ENCODE measurements around the gene DPH1. TPM values are rescaled to one million over a fixed set of nuclear protein-coding genes. Genes with fewer than 3 reads are reported as not detected.

DPH1 gene
- polyA plus RNA-seq, 4 donors: 38.6 to 53.0 (median 47.0) TPM

DNA sequence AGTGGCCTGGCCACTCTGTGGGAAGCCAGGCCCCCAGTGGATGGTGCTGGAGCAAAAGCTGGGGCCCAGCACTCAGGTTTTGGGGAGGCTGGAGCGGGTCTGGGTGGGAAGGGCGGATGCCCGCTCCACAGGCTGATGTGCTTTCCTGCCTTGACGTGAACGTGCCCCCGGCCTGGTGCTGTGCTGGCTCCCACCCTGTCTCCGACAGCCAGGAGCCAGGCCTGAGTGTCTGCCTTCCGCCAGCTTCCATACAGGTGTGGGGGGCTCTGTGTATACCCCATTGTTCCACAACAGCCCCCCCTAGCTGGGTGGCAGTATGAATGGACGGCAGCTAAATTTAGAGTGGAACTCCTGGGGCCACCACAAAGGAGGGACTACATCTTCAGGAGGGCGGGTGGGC is 45.0 kb downstream of the DPH1 start:
- DNase-seq (ENCODE audit: low read depth in 4 of 4, low spot score in 3 of 4): no peak

DNA sequence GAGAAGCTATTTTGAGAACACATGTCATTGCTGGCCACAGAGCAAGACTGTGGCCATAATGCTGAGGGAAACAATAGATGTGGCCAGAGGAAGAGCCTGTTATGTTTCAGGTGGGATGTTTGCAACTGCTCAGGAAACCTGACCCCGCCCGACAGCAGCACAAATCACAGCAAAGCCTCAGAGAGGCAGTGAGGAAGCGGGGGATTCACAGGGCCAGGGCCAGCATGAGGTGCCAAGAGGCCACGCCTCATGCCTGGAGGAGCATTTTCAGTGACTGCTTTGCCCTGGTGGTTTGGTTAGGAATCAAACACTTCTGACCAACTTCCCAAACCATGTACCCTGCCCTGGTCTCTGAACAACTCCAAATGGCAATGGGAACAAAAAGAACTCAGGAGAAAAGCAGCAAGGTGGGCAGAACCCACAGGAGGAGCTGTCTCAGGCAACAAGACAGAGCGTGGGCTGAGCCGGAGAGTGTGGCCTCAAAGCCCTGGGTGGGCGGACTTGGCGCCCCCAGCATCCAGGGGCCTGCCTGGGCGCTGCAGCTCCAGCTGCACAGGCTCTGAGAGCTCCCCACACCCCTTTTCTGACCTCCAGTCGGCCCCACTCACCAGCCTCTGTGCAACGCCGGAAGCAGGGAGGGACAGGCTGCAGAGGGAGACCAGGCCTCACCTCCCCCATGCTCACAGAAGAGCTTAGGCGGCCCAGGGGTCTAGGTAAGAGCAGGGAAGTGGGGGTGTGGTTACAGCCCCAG is 45.6 kb downstream of the DPH1 start:
- no peak for DNase-seq (ENCODE audit: low read depth in 4 of 4, low spot score in 3 of 4)

DNA sequence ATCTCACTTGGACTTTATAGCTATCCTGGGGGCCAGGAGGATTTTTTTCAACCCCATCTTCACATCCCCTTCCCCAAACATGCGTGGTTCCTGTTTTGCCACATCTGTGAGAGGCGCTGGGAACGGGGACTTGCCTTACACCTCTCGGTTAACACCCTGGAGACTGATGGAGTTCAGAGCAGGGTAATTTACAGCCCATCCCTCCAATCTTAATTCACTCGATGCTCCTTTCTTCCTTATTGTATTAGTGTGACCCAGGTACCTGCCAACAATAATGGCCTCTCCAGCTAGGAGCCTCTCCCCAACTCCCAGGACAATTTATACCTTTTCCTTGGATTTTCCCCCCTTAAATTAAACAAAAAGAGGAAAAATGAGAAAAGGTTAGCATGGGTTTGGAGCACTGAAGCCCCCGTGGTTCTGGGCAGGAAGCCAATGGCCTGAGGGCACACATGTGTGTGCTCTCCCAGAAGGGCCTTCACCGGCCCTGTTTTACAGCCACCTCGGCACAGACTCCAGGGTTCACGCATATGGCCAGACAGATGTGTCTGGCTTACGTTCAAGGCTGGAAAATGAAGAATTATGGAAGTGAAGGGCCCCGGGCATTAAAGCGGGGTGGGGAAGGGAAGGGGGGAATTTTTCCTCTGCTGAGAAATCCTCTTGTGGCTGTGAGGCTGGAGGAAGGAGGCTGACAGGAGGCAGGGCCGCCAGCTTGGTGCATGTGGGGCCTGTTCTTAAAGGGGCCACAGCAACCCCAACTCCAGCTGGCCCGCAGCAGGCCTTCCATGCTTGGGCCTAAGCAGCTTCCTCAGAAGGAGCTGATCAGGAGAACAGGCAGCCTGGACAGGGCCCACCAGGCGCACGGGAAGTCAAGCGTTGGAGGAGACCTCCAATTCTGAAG is 46.4 kb downstream of the DPH1 start:
- no peak for DNase-seq (ENCODE audit: low read depth in 4 of 4, low spot score in 3 of 4)

DNA sequence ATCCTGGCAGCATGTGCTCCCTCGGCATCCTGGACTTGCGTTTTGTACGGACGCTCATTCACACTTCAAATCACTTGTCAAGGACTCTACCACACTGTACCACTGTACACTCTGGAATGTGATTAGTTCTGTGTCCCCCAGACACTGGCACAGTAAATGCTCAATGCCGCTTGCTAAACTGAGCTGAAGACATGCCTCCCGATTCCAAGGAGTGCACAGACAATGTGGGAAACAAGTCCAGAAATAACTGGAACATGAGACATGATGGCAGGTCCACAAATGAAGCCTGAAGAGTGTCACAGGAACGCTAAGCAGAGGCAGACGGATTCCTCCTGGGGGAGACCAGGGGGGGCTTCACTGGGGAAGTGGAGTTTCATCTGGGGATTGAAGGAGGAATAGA is 47.1 kb downstream of the DPH1 start:
- DNase-seq (ENCODE audit: low read depth in 4 of 4, low spot score in 3 of 4): no peak

DNA sequence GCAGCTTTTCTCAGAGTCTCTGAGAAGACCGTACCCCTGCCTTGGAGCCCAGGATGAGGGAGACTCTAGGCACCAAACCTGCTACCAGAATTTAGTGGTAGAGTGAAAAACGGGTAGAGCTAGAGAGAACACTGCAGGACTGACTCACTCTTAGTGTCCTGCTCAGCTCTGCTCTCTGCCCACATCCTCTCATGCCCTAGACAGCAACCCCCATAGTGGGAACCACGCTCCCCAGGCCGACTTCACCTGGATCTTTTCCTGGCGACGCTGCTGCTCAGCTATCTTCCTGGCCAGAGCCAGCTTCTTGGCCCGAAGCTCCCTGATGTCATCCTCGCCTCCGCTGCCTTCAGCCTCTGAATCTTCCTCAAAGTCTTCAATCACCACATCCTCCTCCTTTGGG is 51.6 kb downstream of the DPH1 start:
- DNase-seq (ENCODE audit: low read depth in 4 of 4, low spot score in 3 of 4): no peak

DNA sequence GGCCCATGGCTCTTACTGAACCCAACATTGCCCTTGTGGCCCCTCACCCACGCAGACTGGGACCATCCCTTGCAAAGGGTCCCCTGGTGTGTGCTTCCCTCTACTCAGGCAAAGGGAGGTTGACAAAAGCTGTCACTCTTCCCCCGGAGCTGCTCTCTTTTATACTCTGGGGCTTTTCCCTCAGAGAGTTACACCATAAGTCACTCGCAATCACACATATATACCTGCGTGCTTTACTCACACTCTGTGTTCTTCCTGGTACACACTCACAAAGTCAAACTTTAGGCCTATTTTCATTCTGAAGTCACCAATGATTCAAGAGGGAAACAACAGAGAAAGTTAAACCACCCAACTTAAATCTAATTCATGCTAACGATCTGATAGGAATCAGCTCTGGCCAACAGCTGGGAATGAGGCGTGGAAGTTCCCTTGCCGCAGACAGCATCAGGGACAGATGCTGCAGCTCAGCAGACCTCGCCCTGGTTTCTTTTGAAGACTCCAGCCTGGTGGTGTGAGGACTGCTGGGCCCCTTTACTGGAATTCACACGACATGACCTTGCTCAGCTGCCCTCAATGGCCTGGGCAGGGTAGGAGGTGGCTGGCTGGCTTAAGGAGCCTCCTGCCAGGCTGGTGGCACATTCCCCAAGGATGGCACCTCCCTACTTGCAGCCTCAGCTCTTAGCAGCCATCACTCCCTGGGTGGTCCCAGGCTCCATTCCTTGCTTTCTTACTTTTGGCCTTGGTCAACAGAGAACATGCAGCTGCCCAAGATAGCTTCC is 52.2 kb downstream of the DPH1 start:
- DNase-seq (ENCODE audit: low read depth in 4 of 4, low spot score in 3 of 4): no peak

DNA sequence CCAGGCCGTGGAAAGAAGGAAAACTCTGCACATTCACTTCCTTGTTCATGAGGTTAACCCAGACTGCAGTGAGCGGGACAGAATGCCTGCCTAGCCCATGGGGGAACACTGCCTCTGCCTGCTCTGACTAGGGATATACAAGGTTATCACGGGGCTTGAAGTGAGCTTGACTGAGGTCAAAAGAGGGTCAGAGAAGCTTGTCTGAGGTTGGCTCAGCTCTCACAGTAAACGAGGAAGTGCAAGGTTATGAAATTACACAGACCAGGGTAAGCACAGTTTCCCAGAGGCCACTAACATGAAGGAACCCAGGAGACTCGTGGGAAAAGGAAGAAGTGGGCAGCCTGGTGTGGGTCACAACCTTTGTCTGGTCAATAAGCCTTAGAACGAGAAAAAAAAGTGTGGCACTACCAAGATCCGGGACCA is 53.7 kb downstream of the DPH1 start:
- DNase-seq (ENCODE audit: low read depth in 4 of 4, low spot score in 3 of 4): no peak

DNA sequence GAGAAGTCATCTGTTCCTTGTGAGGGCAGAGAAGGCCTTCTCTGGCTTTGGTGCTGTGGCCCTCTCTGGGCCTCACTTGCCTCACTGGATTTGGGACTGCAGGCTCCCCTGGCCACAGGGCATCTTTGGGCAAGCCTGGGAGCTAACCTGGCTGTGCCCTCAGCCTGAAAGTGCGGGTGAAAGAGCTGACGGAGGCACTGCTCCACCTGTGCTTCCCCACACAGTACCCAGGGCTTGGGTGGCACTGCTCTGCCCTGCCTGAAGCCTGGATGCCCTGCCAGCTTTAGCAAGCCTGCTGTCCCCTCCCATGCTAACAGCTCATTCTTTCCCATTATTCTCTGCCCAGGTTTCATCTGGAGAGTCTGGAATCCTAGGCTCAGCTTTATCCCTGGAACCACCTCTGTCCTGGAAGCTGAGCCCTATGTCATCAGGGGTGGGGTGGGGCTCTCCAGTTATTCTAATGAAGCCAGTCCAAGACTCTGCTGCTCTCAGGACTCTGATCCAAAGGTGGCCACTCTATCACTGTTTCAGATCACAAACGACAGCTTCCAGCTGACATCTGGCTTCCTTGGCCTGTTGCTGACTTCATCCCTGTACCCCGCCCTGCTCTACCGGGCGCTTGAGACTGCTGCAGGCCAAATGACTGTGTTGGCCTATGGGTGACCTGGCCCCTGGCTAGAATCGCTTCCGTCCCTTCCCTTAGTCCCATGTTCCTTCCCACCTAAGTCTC is 54.2 kb downstream of the DPH1 start:
- DNase-seq (ENCODE audit: low read depth in 4 of 4, low spot score in 3 of 4): no peak

DNA sequence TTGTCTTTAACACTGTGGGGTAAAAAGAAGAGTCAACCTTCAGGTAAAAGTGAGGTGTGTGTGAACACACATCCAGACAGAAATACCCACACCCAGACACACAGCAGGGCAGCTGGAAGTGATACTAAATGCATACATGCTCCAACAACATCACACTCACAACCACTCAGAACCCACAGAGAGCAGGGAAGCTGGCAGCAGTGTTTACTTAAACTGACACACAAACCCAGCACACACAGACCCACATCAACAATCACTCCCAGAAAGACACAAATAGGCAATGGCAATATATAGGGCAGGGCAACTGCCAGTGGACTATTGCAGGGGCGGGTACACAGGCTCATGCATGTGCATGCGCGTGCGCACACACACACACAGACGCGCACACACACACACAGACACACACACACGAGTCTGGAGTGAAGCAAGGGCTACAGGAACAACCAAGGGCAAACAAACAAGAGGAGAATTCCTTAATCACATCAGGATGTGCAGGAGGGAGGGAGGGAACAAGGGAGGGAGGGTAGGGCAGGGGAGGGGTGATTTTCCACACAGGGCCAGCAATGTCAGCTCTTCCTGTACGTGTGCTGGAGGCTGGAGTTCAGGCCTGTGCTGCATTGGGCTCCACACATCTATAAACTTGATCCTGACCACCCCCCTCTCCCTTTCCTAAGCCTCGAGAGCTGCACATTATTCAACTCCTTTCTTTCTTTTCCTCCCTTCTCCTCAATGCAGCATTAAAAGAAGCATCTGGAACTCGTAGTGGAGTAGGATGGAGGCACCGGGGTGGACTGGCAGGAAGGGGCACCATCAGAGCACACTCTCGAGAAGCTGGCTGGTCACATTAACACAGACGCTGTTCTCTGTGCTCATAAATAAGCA is 55.1 kb downstream of the DPH1 start:
- DNase-seq (ENCODE audit: low read depth in 4 of 4, low spot score in 3 of 4): no peak

DNA sequence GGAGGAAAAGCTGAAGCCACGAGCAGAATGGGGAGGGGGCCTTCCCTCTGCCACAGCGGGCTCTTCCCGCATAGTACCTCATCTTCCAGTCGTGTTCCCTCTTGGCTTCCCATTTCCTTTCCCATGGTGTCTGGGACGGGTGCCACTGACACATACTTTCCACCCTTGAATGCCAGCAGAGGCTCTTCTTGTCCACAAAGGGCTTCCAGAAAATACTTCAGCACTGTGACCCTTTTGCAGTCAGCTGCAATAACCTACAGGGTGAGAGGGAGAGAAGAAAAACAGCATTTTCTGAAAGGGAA is 55.6 kb downstream of the DPH1 start:
- no peak for DNase-seq (ENCODE audit: low read depth in 4 of 4, low spot score in 3 of 4)

DNA sequence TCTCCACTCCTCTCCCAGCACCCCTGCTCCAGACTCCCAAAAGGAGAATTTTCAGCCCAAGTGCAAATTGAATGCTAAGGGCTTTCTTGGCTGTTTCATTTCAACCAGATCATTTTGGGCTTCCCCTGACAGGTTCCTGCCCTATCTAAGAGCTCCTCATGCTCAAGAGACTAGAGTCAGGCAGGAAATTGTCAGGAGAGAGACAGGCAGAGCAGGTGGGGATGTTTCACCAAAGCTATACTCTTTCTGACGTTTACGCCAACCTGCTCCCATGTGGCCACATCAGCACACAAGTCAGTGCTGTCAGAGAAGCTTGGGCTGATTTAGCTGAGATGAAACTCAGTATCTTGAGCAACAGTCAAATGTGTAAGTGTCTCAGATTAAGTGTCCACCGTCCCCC is 56.4 kb downstream of the DPH1 start:
- no peak for DNase-seq (ENCODE audit: low read depth in 4 of 4, low spot score in 3 of 4)

DNA sequence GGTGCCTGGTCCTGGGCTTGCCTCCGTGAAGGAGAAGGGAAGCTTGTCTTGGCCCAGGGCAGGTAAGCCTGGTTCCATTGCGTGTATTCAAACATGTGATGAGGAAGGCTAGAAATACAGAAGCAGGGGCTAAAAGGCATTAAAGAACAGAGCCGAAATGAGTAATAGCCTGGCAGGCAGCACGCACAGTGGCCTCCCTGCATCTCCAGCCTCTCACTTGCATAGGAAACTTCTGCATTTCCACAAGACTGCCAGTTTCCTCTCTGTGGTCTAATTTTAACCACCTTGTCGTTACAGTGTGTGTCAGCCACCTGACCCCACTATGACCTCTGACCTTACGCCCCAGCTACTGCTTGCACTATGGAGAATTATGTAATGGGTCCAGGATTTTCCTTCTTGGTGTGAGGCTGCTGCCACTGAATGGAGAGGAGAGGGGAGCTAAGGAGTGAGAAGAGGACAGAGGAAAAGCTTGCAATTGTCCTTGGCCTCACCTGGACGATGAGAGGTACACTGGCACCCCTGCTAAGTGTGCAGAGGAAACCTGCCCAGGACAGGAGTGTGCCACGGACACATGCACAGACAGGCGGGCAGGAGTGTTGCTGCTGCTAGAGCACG is 57.8 kb downstream of the DPH1 start:
- no peak for DNase-seq (ENCODE audit: low read depth in 4 of 4, low spot score in 3 of 4)

DNA sequence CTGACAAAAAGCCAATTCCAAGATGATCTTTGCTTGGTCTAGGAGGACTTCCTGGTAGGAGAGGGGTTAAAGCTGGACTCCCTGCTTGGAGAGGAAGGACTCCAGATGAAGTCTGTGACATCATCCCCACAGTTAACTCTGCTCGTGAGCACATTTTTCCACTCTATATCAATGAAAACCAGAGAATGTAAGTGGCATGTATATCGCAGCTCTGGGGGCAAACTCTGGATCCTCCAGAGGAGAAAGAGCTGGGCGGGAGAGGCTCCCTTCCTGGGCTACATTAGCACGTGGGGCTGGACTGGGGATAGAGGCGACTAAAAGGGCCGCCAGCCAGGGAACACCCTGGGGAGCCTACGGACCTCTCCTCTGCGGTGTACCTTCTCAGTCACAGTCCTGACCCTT is 59.1 kb downstream of the DPH1 start:
- DNase-seq (ENCODE audit: low read depth in 4 of 4, low spot score in 3 of 4): no peak

DNA sequence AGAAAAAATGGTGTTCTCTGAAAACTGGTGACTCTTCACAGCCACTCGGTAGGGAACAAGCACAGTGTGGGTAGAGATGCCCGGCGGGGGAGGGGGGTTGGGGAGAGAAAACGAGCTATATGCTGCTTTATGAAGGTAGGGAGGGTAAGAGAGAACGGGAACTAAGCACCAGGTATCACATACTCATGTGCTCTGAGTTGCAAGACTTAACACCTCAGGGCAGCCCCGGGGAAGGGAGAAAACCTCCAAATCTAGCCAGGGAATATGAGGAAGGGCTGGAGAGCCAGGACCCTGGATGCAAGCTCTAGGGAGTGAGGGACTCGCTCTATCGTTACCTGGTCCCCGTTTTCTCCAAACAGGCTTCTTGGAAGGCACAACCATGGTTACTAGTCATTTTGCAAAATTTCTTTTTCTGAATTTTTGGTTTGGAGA is 60.3 kb downstream of the DPH1 start:
- DNase-seq (ENCODE audit: low read depth in 4 of 4, low spot score in 3 of 4): no peak

DNA sequence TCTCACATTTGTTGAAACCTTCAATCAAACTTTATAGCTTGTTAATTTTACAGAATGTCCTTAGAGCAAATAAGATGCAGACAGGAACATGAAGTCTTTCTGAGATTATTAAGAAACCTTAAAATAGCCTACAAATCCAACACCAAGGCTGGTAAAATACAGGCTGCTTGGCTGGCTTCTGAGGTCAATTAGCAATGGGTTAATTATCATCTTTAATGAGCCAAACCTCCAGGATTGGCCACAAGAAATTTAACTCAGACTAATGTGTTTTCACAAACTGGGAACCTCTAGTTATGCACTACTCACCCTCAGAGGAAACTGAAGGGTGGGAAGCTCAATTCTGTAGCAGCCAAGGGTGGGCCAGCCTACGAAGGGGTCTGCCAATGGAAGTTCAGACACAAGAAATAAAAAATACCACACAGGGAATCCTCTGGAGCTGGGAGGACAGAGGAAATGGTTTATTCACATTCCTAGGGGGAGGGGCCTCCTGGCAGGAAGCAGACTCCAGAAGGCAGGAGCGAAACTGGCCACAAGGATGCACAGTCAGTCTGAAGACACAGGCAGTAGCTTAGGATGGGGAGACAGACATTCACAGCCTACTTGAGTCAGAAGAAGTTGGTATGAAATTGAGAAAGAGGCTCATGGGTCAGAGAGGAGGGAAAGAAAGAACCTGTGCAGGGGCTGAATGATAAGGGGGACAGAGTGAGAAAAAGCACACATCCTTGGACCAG is 61.0 kb downstream of the DPH1 start:
- no peak for DNase-seq (ENCODE audit: low read depth in 4 of 4, low spot score in 3 of 4)

DNA sequence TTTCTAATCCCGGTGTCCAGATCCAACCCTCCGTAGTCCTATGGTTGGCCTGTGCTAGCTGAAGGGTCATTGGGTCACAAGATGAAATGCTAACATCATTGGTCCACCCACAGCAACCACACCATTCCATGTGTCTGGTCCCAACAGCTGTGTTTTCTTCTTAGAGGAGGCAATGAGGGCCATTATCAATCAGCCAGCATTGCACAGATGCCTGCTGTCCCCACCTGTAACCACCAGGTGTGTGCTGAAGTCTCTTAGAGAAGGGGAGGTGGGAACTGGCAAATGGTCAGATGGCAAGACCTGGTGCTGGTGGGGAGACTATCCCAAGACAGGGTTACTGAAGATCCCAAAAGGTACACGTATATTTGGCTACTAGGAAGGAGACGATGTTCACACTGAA is 62.3 kb downstream of the DPH1 start:
- no peak for DNase-seq (ENCODE audit: low read depth in 4 of 4, low spot score in 3 of 4)

DNA sequence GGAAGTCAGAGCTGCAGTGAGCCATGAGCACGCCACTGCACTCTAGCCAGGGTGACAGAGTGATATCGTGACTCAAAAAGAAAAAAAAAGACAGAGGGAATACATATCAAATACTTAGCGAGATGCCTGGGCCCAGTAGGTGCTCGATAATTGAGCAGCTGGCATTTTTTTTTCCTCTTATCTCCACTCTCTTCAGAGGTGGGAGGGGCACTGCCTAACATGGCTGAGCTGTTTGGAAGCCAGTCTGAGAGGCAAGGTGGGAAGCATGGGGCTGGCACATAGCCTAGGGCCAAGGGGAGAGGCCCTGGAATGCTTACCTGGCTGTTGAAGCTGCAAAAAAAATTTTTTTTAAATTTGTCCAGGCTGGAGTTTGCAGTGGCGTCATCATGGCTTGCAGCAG is 63.4 kb downstream of the DPH1 start:
- no peak for DNase-seq (ENCODE audit: low read depth in 4 of 4, low spot score in 3 of 4)
